ENCODE data around the gene CD99L2. TPM values are rescaled to one million over a fixed set of nuclear protein-coding genes. Genes with fewer than 3 reads are reported as not detected.

The CD99L2 gene
- total and polyA plus RNA-seq, 5 experiments from 2014 or later: 13.5 to 17.0 (median 14.6) TPM

DNA sequence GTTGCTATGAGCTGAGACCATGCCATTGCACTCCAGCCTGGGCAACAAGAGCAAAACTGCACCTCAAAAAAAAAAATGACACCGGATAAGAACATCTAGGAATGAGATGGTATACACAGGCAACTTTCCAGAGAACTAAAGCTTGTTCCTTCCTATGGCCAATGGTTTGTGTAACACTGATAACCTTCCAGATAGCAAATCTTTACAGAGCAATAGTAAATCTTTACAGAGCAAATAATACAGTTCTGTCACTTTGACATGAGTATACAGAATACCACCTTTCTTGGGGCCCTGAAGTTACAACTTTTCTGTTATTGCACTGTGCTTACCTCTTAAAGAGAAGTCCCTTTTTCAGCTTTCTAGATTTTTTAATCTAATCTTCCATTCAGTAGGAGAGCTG is 91.6 kb downstream of the CD99L2 start:
- DNase-seq: no peak
- peaks cover 5 to 47% (median 16%) of the 10 kb centered on the region in 3 donors for H3K36me3 Mint-ChIP-seq
- no peak overlapping the region for H3K27ac Mint-ChIP-seq
- H3K27me3 Mint-ChIP-seq: no peaks in the 10 kb centered on the region
- POLR2A ChIA-PET: no interaction called here
- peaks cover 0 to 10% (median 2%) of the 10 kb centered on the region in 9 donors for H3K9me3 Mint-ChIP-seq
- H3K4me1 Mint-ChIP-seq: peaks cover 0 to 2% (median 0%) of the 10 kb centered on the region in 4 donors
- H3K4me3 Mint-ChIP-seq: no peak overlapping the region
- no peak for ATAC-seq

GRCh38 chrX:150805736-150806135 is 92.7 kb downstream of the CD99L2 start:
- peaks cover 5 to 56% (median 18%) of the 10 kb centered on the region in 3 donors for H3K36me3 Mint-ChIP-seq
- H3K27me3 Mint-ChIP-seq: no peaks in the 10 kb centered on the region
- POLR2A ChIA-PET: no interaction called here
- H3K27ac Mint-ChIP-seq: no peak overlapping the region
- DNase-seq (no peak), ATAC-seq (no peak)
- no peak overlapping the region for H3K4me3 Mint-ChIP-seq
- peaks cover 0 to 10% (median 2%) of the 10 kb centered on the region in 9 donors for H3K9me3 Mint-ChIP-seq
- peaks cover 0 to 2% (median 0%) of the 10 kb centered on the region in 4 donors for H3K4me1 Mint-ChIP-seq

DNA sequence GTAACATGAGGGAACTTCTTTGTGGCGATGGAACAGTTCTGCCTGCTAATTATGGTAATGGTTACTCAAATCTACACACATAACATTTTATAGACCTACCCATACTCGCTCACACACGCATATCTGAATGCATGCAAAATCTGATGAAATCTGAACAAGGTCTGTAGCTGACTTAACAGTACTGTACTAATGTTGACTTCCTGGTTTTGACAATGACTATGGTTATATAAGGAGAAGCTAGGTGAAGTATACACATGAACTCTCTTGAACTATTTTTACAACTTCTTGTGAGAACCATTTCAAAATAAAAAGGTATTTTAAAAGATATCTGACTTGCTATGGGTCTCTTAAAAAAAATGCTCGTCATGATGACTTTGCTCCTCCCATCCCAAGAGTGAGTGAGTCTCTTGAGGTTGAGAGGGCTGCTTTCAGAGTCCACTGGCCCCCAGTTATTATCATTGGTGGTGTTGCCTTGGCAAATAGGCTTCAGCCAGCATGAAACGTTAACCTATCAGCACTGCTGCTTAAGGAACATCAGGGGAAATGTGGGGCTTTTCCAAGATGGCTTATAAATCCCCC is 105.4 kb downstream of the CD99L2 start:
- Mint-ChIP-seq H3K4me1 (peaks cover 0 to 2% (median 0%) of the 10 kb centered on the region in 4 donors), H3K4me3 (no peak overlapping the region), H3K27me3 (no peaks in the 10 kb centered on the region), H3K36me3 (peaks cover 0 to 76% (median 26%) of the 10 kb centered on the region in 3 donors), H3K27ac (no peak overlapping the region), H3K9me3 (no peaks in the 10 kb centered on the region)
- POLR2A ChIA-PET: no interaction called here
- ATAC-seq: no peak
- no peak for DNase-seq

GRCh38 chrX:150790021-150790420 is 108.4 kb downstream of the CD99L2 start:
- Mint-ChIP-seq H3K27me3 (no peaks in the 10 kb centered on the region), H3K4me1 (peaks cover 0 to 2% (median 0%) of the 10 kb centered on the region in 4 donors), H3K27ac (no peak overlapping the region), H3K36me3 (peaks cover 0 to 60% (median 31%) of the 10 kb centered on the region in 3 donors), H3K9me3 (no peaks in the 10 kb centered on the region), H3K4me3 (no peak overlapping the region)
- DNase-seq (no peak), ATAC-seq (no peak)
- POLR2A ChIA-PET: no interaction called here

- Mint-ChIP-seq H3K9me3 (no peaks in the 10 kb centered on the region), H3K27me3 (no peaks in the 10 kb centered on the region), H3K27ac (peak overlapping the region in 2 of 10 donors; percentile 31 to 64), H3K36me3 (peaks cover 0 to 7% (median 0%) of the 10 kb centered on the region in 3 donors), H3K4me3 (no peak overlapping the region), H3K4me1 (peaks cover 0 to 2% (median under 1%) of the 10 kb centered on the region in 4 donors)
- DNase-seq: no peak
- no peak for ATAC-seq
- POLR2A ChIA-PET: no interaction called here
Observed at GRCh38 chrX:150781677-150782076, 116.8 kb downstream of the CD99L2 start.

DNA sequence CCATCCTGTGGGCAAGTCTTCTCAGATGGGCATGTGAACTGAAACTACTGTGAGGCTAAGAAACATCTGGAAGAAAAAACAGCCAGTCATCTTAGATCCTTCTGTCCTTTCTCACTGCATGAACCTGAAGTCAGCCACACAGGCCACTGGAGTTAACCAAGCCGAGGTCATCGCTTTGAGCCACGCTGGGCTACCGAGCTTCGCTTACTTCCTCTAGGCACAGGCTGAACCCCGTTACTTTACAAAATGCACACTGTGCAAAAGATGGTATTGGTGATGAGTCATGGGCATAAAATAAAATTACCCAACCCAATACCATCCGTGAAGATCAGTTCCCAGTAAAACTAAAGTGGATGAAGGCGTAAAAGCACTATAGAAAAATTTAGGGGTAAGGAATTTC is 119.1 kb downstream of the CD99L2 start:
- no peak for ATAC-seq
- Mint-ChIP-seq H3K4me1 (peaks cover 0 to 2% (median under 1%) of the 10 kb centered on the region in 4 donors), H3K27ac (no peak overlapping the region), H3K4me3 (no peak overlapping the region), H3K9me3 (no peaks in the 10 kb centered on the region), H3K36me3 (peaks cover 0 to 15% (median 0%) of the 10 kb centered on the region in 3 donors), H3K27me3 (no peaks in the 10 kb centered on the region)
- no peak for DNase-seq
- POLR2A ChIA-PET: no interaction called here

- DNase-seq (no peak), ATAC-seq (no peak)
- POLR2A ChIA-PET: no interaction called here
- Mint-ChIP-seq H3K9me3 (no peaks in the 10 kb centered on the region), H3K36me3 (peaks cover 0 to 15% (median 0%) of the 10 kb centered on the region in 3 donors), H3K4me3 (no peak overlapping the region), H3K27ac (no peak overlapping the region), H3K4me1 (peaks cover 0 to 2% (median under 1%) of the 10 kb centered on the region in 4 donors), H3K27me3 (no peaks in the 10 kb centered on the region)
Observed at GRCh38 chrX:150777328-150777992, 121.0 kb downstream of the CD99L2 start.

DNA sequence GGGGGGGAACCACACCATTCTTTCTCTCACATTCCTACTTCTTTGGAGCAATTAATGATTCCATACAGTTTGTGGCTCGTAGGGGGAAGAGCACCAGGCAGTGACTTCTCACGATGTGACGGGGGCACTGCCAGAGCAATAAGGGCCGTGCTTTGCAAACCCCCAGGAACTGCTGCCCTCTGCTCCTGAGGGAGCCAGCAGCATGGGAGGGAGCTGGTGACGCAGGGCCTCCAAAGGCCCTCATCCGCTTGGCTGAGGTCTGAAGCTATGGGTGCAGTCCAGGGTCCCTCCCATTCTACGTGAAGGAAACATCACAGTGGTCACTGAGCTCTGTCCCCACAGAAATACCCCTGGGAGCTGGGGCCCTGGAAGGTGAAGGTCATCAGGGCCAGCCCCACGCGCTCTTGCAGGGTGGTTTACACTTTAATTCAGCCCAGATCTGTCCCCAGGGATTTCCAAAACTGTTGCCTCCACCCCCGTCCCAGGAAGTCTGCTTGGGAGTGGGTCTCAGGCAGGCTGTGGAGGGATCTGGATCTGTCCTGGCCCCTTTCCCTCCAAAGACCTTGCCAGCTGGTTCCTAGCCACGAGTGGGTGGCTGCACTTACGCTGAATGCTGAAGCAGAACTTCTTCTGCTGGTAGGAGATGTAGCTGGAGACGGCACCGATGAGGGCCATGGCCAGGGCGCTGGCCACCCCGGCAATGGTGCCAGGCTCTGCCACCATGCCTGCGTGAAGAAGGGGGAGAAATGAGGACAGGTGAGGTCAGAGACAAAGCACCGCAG is 122.7 kb downstream of the CD99L2 start:
- Mint-ChIP-seq H3K4me1 (peaks cover 0 to 4% (median 2%) of the 10 kb centered on the region in 4 donors), H3K27ac (no peak overlapping the region), H3K36me3 (peaks cover 0 to 15% (median 0%) of the 10 kb centered on the region in 3 donors), H3K4me3 (no peak overlapping the region), H3K27me3 (no peaks in the 10 kb centered on the region), H3K9me3 (no peaks in the 10 kb centered on the region)
- no peak for DNase-seq
- ATAC-seq: no peak
- POLR2A ChIA-PET: no interaction called here

DNA sequence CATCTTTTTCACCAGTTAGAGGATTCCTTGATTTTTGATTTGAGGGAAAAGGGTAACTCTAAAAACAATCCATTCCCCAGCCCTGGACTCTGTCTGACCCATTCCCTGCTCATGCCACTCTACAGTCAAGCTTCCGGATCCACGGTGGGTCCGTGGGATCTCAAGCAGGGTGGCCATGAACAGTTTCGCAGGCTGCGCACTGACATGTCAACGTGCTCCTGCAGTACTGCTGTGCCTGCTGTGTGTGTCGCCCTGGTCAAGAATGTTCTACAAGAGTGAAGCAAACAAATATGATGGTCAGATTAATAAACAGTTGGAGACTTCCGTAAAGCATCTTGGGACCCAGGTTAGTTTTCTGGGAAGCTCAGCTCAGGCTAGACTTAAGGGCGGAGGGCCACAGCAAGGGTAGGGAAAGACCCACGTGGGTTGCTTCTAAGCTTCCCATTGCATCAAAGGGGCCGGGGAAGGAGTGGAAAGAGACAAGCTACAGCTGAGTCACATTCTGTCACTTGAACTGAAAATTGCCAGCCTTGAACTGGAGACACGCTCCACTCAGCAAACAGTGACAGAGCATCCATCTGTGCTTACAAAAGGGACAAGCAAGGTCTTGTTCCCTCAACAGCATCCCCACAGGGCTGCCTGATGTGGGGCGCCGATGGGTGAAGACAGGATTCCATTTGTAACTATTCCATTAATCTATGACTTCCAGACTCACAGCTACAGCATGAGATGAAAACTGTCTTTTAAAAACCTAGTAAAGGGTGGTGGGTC is 123.5 kb downstream of the CD99L2 start:
- Mint-ChIP-seq H3K4me3 (no peak overlapping the region), H3K27ac (peak overlapping the region in 1 of 10 donors; percentile 71), H3K4me1 (peaks cover 0 to 4% (median under 1%) of the 10 kb centered on the region in 4 donors), H3K36me3 (peaks cover 0 to 15% (median 0%) of the 10 kb centered on the region in 3 donors), H3K27me3 (no peaks in the 10 kb centered on the region), H3K9me3 (no peaks in the 10 kb centered on the region)
- no peak for DNase-seq
- POLR2A ChIA-PET: no interaction called here
- ATAC-seq: no peak

DNA sequence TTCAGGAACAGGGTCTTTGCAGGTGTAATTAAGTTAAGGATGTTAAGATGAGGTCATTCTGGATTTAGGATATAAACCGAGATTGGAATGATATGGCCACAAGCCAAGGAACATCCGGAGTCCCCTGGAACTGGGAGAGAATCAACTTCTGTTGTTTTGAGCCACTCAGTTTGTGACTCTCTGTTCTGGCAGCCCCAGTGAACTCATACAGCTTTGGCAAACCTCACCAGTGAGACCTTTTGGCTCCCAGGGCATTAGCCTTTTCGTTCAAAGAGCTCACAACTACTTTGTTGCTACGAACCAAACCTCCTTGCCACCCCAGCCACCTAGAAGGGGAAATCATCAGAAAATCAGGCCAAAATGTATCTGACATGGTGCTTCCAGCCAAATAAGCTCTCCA is 124.8 kb downstream of the CD99L2 start:
- Mint-ChIP-seq H3K4me1 (peaks cover 0 to 4% (median 0%) of the 10 kb centered on the region in 4 donors), H3K27me3 (no peaks in the 10 kb centered on the region), H3K9me3 (no peaks in the 10 kb centered on the region), H3K4me3 (no peak overlapping the region), H3K27ac (no peak overlapping the region), H3K36me3 (peaks cover 0 to 15% (median 0%) of the 10 kb centered on the region in 3 donors)
- POLR2A ChIA-PET: no interaction called here
- ATAC-seq (no peak), DNase-seq (no peak)

DNA sequence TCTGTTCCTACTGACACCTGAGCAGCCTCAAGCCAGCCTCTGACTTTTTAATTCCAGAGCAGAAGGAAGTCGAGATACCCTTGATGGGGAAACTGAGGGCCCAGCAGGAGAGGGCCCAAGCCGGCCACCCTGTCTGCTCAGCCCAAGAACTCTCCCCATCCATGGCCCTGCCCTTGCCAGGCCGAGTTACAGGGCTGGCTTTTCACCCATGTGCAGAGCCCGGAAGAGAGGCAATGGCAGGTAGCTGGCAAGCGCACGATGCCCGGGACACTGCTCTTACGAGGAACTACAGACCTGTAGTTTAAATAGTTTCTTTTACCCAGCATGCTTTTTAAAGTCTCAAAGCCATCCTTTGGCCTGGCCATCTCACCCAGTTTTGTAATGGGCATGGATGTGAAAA is 125.4 kb downstream of the CD99L2 start:
- no peak overlapping the region for H3K4me3 Mint-ChIP-seq
- no peak overlapping the region for H3K27ac Mint-ChIP-seq
- no peaks in the 10 kb centered on the region for H3K27me3 Mint-ChIP-seq
- peaks cover 0 to 15% (median 0%) of the 10 kb centered on the region in 3 donors for H3K36me3 Mint-ChIP-seq
- ATAC-seq (no peak), DNase-seq (no peak)
- no peaks in the 10 kb centered on the region for H3K9me3 Mint-ChIP-seq
- peaks cover 0 to 4% (median 0%) of the 10 kb centered on the region in 4 donors for H3K4me1 Mint-ChIP-seq
- POLR2A ChIA-PET: no interaction called here

DNA sequence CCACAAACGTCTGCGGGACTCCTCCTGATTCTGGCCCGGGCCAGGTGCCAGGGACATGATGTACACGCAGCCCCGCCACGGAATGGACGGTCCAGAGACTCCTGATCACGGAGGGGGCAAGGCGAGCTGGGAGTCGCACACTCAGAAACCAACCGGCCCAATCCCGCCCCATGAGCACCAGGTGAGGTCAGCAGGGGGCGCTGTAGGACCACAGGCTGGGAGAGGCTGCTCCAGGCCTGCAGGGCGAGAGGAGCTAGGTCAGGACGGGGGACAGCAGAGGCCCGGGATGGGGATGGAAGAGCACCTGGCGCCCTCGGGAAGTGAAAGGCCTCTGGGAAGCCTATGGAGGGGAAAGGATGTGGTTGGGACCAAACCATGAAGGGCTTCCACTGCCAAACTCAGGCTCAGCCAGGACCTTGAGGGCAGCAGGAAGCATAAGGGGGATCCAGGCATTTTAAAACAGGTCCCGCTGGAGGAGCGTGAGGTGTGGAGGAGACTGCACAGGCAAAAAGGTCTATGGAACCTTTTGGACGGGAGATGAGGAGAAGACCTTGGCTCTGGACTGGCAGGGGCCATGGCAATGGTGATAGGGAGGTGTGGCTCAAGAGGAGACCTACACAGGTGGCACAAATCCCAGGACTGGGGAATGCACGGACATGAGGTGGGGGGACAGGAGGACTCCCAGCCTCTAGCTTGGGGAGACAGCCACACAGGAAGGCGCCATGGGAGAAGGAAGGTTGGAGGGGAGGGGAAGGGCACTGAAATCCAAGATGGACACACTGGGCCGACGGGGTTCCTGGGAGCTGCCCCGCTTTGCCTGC is 126.1 kb downstream of the CD99L2 start:
- peaks cover 0 to 4% (median 0%) of the 10 kb centered on the region in 4 donors for H3K4me1 Mint-ChIP-seq
- no peak overlapping the region for H3K27ac Mint-ChIP-seq

More for the DNA sequence above, 126.1 kb downstream of the CD99L2 start:
- Mint-ChIP-seq H3K9me3 (no peaks in the 10 kb centered on the region), H3K27me3 (no peaks in the 10 kb centered on the region), H3K36me3 (peaks cover 0 to 15% (median 0%) of the 10 kb centered on the region in 3 donors), H3K4me3 (no peak overlapping the region)
- DNase-seq (peak; percentile 34 to 82 (median 64)), ATAC-seq (peak; percentile 68 to 75)
- POLR2A ChIA-PET: no interaction called here

All from naive thymus-derived CD8-positive, alpha-beta T cell (primary cell).